Activated naive CD8-positive, alpha-beta T cell treated with anti-CD3 and anti-CD28 coated beads, Interleukin-2, amount 50 U/mL, for 24 hours (primary cell): ENCODE results near the gene PRELID3B.
"Not testable (repeated sequence)": the region's sequence is repeated elsewhere in the genome, so short reads cannot be mapped to it uniquely, and the experiment has no call there.

Source experiments
- ATAC-seq: fragments of 150-1000 bp; cut with Tn5 transposase; one replicate; pipeline ENCODE4 v1.10.0; 2021
- DNase-seq: peaks from one replicate; pipeline ENCODE4 v3.0.0; 2021
- H3K27ac Mint-ChIP-seq: one replicate; pipeline ENCODE4 v1.8.0; 2021; ENCODE audit warnings: mild to moderate bottlenecking, mixed read lengths
- H3K27me3 Mint-ChIP-seq: one replicate; pipeline ENCODE4 v1.8.0; 2021; ENCODE audit warnings: mixed read lengths
- H3K36me3 Mint-ChIP-seq: one replicate; pipeline ENCODE4 v1.8.0; 2021; ENCODE audit warnings: low read depth, mixed read lengths
- H3K4me1 Mint-ChIP-seq: one replicate; pipeline ENCODE4 v1.8.0; 2021; ENCODE audit warnings: mixed read lengths
- H3K4me3 Mint-ChIP-seq: one replicate; pipeline ENCODE4 v1.8.0; 2021; ENCODE audit warnings: mild to moderate bottlenecking, moderate library complexity, mixed read lengths
- H3K9me3 Mint-ChIP-seq: one replicate; pipeline ENCODE4 v1.8.0; 2021; ENCODE audit warnings: mixed read lengths

The PRELID3B gene

GRCh38 chr20:59041487-59041886, 1.1 kb downstream of the PRELID3B start:
- Mint-ChIP-seq H3K27ac (peak overlapping the region; percentile 79), H3K4me3 (peak overlapping the region; percentile 82), H3K36me3 (peaks cover 47% of the 10 kb centered on the region), H3K4me1 (peaks cover 62% of the 10 kb centered on the region)
- ATAC-seq, H3K9me3 Mint-ChIP-seq, DNase-seq, H3K27me3 Mint-ChIP-seq: not testable (repeated sequence)

- Mint-ChIP-seq H3K4me1 (peaks cover 60% of the 10 kb centered on the region), H3K9me3 (no peaks in the 10 kb centered on the region), H3K27ac (peak overlapping the region; percentile 79), H3K36me3 (peaks cover 55% of the 10 kb centered on the region), H3K27me3 (no peaks in the 10 kb centered on the region), H3K4me3 (peak overlapping the region; percentile 82)
- DNase-seq = no peak
- ATAC-seq = no peak
Observed at GRCh38 chr20:59040667-59041066, 1.9 kb downstream of the PRELID3B start.

- Mint-ChIP-seq H3K27ac (peak overlapping the region; percentile 85), H3K9me3 (no peaks in the 10 kb centered on the region), H3K4me1 (peaks cover 55% of the 10 kb centered on the region), H3K4me3 (peak overlapping the region; percentile 82), H3K36me3 (peaks cover 66% of the 10 kb centered on the region), H3K27me3 (no peaks in the 10 kb centered on the region)
- no peak for ATAC-seq
- DNase-seq = no peak
Observed at GRCh38 chr20:59039233-59039632, 3.4 kb downstream of the PRELID3B start.

- H3K9me3 Mint-ChIP-seq = no peaks in the 10 kb centered on the region
- DNase-seq (no peak), ATAC-seq (no peak)
- H3K36me3 Mint-ChIP-seq = peaks cover 77% of the 10 kb centered on the region
- H3K27ac Mint-ChIP-seq = no peak overlapping the region
- H3K4me3 Mint-ChIP-seq = no peak overlapping the region
- no peaks in the 10 kb centered on the region for H3K27me3 Mint-ChIP-seq
- H3K4me1 Mint-ChIP-seq = peaks cover 54% of the 10 kb centered on the region
Observed at GRCh38 chr20:59037386-59037785, 5.2 kb downstream of the PRELID3B start.

GRCh38 chr20:59035381-59035780, 7.2 kb downstream of the PRELID3B start:
- peaks cover 57% of the 10 kb centered on the region for H3K4me1 Mint-ChIP-seq
- no peak for DNase-seq

GRCh38 chr20:59033616-59034165, 8.9 kb downstream of the PRELID3B start:
- H3K4me3 Mint-ChIP-seq = peak overlapping the region; percentile 32
- peaks cover 58% of the 10 kb centered on the region for H3K4me1 Mint-ChIP-seq
- DNase-seq (no peak), ATAC-seq (no peak)
- H3K36me3 Mint-ChIP-seq = peaks cover 81% of the 10 kb centered on the region
- no peaks in the 10 kb centered on the region for H3K9me3 Mint-ChIP-seq
- H3K27ac Mint-ChIP-seq = peak overlapping the region; percentile 42
- no peaks in the 10 kb centered on the region for H3K27me3 Mint-ChIP-seq

More at GRCh38 chr20:59035381-59035780, 7.2 kb downstream of the PRELID3B start:
- Mint-ChIP-seq H3K4me3 (no peak overlapping the region), H3K27ac (peak overlapping the region; percentile 10), H3K27me3 (no peaks in the 10 kb centered on the region), H3K9me3 (no peaks in the 10 kb centered on the region), H3K36me3 (peaks cover 78% of the 10 kb centered on the region)
- no peak for ATAC-seq

- no peak for ATAC-seq
- DNase-seq = no peak
- Mint-ChIP-seq H3K27ac (peak overlapping the region; percentile 91), H3K36me3 (peaks cover 81% of the 10 kb centered on the region), H3K9me3 (no peaks in the 10 kb centered on the region), H3K27me3 (no peaks in the 10 kb centered on the region), H3K4me1 (peaks cover 60% of the 10 kb centered on the region), H3K4me3 (peak overlapping the region; percentile 88)
Observed at GRCh38 chr20:59033093-59033492, 9.5 kb downstream of the PRELID3B start.

- ATAC-seq = peak; percentile 41
- no peak for DNase-seq
- Mint-ChIP-seq H3K9me3 (no peaks in the 10 kb centered on the region), H3K36me3 (peaks cover 81% of the 10 kb centered on the region), H3K27me3 (no peaks in the 10 kb centered on the region), H3K27ac (peak overlapping the region; percentile 91), H3K4me3 (peak overlapping the region; percentile 88), H3K4me1 (peaks cover 61% of the 10 kb centered on the region)
Observed at GRCh38 chr20:59032713-59033059, 9.9 kb downstream of the PRELID3B start.

- Mint-ChIP-seq H3K4me3 (peak within 1 kb of the TSS; percentile 90), H3K27ac (peak within 1 kb of the TSS; percentile 95), H3K27me3 (no peaks in the 10 kb centered on the region), H3K4me1 (peaks cover 65% of the 10 kb centered on the region), H3K36me3 (peaks cover 81% of the 10 kb centered on the region), H3K9me3 (no peaks in the 10 kb centered on the region)
- peak; percentile 99 for ATAC-seq
- DNase-seq = peak; percentile 98
Observed at GRCh38 chr20:59032023-59032712, 10.4 kb downstream of the PRELID3B start, which contains the start of gene ATP5F1E. TSS of gene ATP5F1E (minus strand) at chr20:59032335. CDS start at chr20:59032251, 84 bp downstream.

GRCh38 chr20:59031564-59032022, 11.0 kb downstream of the PRELID3B start:
- peak overlapping the region; percentile 90 for H3K4me3 Mint-ChIP-seq
- peaks cover 81% of the 10 kb centered on the region for H3K36me3 Mint-ChIP-seq
- H3K27me3 Mint-ChIP-seq = no peaks in the 10 kb centered on the region
- H3K27ac Mint-ChIP-seq = peak overlapping the region; percentile 95
- no peaks in the 10 kb centered on the region for H3K9me3 Mint-ChIP-seq
- peaks cover 64% of the 10 kb centered on the region for H3K4me1 Mint-ChIP-seq
- no peak for DNase-seq
- peak; percentile 2 for ATAC-seq

- peak overlapping the region; percentile 90 for H3K4me3 Mint-ChIP-seq
- H3K27ac Mint-ChIP-seq = peak overlapping the region; percentile 95
- H3K36me3 Mint-ChIP-seq = peaks cover 79% of the 10 kb centered on the region
Observed at GRCh38 chr20:59030911-59031563, 11.5 kb downstream of the PRELID3B start.

GRCh38 chr20:59028812-59029211, 13.8 kb downstream of the PRELID3B start:
- H3K27me3 Mint-ChIP-seq = no peaks in the 10 kb centered on the region
- H3K36me3 Mint-ChIP-seq = peaks cover 75% of the 10 kb centered on the region
- ATAC-seq (no peak), DNase-seq (no peak)
- H3K4me3 Mint-ChIP-seq = peak overlapping the region; percentile 90
- H3K9me3 Mint-ChIP-seq = no peaks in the 10 kb centered on the region
- peaks cover 60% of the 10 kb centered on the region for H3K4me1 Mint-ChIP-seq
- H3K27ac Mint-ChIP-seq = peak overlapping the region; percentile 37

More at GRCh38 chr20:59030911-59031563, 11.5 kb downstream of the PRELID3B start:
- no peak for ATAC-seq
- H3K4me1 Mint-ChIP-seq = peaks cover 64% of the 10 kb centered on the region
- no peaks in the 10 kb centered on the region for H3K27me3 Mint-ChIP-seq
- no peak for DNase-seq
- no peaks in the 10 kb centered on the region for H3K9me3 Mint-ChIP-seq

GRCh38 chr20:59027741-59028320, 14.8 kb downstream of the PRELID3B start:
- H3K36me3 Mint-ChIP-seq = peaks cover 77% of the 10 kb centered on the region
- H3K27me3 Mint-ChIP-seq = no peaks in the 10 kb centered on the region
- peaks cover 54% of the 10 kb centered on the region for H3K4me1 Mint-ChIP-seq
- H3K27ac Mint-ChIP-seq = peak overlapping the region; percentile 8
- H3K9me3 Mint-ChIP-seq = no peaks in the 10 kb centered on the region
- no peak for ATAC-seq
- no peak for DNase-seq
- H3K4me3 Mint-ChIP-seq = peak overlapping the region; percentile 9

- H3K27me3 Mint-ChIP-seq = no peaks in the 10 kb centered on the region
- no peak overlapping the region for H3K4me3 Mint-ChIP-seq
- DNase-seq (no peak), ATAC-seq (no peak)
- H3K4me1 Mint-ChIP-seq = peaks cover 51% of the 10 kb centered on the region
- peak overlapping the region; percentile 8 for H3K27ac Mint-ChIP-seq
- peaks cover 79% of the 10 kb centered on the region for H3K36me3 Mint-ChIP-seq
- no peaks in the 10 kb centered on the region for H3K9me3 Mint-ChIP-seq
Observed at GRCh38 chr20:59026904-59027740, 15.5 kb downstream of the PRELID3B start.
